Endothelial cell of umbilical vein (primary cell): ENCODE data around the gene RASGRP1. TPM values are rescaled to one million over a fixed set of nuclear protein-coding genes. Genes with fewer than 3 reads are reported as not detected.

Source experiments
- BruUV-seq: library from RNA; stranded (reverse); fragments of 400-500 nt; replicated peaks from 2 replicates; lab custom pipeline; 2021; lab: Mats Ljungman, UMichigan
- CTCF ChIA-PET: fragments of 300-600, 350-600 bp; sonication (Branson Sonifier 250); formaldehyde crosslinking; loops from one replicate; lab custom pipeline; 2021; ENCODE audit warnings: antibody characterized with exemption, inconsistent platforms; lab: Charles Lee
- POLR2A ChIA-PET: fragments of 300-600, 350-600 bp; sonication (Branson Sonifier 250); formaldehyde crosslinking; loops from one replicate; lab custom pipeline; 2021; ENCODE audit warnings: antibody characterized with exemption, inconsistent platforms; lab: Charles Lee
- DNase-seq: peaks from one replicate; pipeline ENCODE4 v3.0.0-alpha.2; 2011; ENCODE audit warnings: low read depth, low spot score
- FAIRE-seq: peaks from 2 replicates; lab custom pipeline; 2011; peaks lifted over from hg19 to GRCh38; lab: Jason Lieb, UNC
- H2AFZ ChIP-seq: 2 replicates; pipeline ENCODE4 v1.6.0; 2012; ENCODE audit warnings: low read depth, low read length, control low read depth, inconsistent platforms
- H3K27ac ChIP-seq: 2 replicates; pipeline ENCODE4 v1.5.1; 2011; ENCODE audit warnings: low read depth, mild to moderate bottlenecking, control low read depth, low read length, moderate library complexity; ENCODE audit not compliant: insufficient read depth
- H3K27me3 ChIP-seq, 2 experiments: 2 replicates each; pipeline versions ENCODE4 v1.6.0 to v1.6.1; 2011; ENCODE audit warnings: low read length in 2 of 2, mixed read lengths in 1 of 2; ENCODE audit not compliant: control insufficient read depth in 2 of 2, insufficient read depth in 2 of 2
- H3K36me3 ChIP-seq, 2 experiments: 2 replicates in 1 of 2; 3 replicates in 1 of 2; pipeline ENCODE4 v1.5.1; 2011; ENCODE audit warnings: low read length in 2 of 2, mild to moderate bottlenecking in 1 of 2, moderate library complexity in 1 of 2; ENCODE audit not compliant: control insufficient read depth in 2 of 2, insufficient read depth in 2 of 2; ENCODE audit errors: extremely low read depth in 1 of 2
- H3K4me1 ChIP-seq: 3 replicates; pipeline ENCODE4 v1.5.1; 2011; ENCODE audit warnings: mild to moderate bottlenecking, low read length; ENCODE audit not compliant: control insufficient read depth, insufficient read depth; ENCODE audit errors: extremely low read depth
- H3K4me2 ChIP-seq: 2 replicates; pipeline ENCODE4 v1.6.1; 2011; ENCODE audit warnings: low read length, control low read depth, mixed read lengths; ENCODE audit not compliant: insufficient read depth
- H3K4me3 ChIP-seq, 3 experiments: fragments of 200-600 bp in 1 of 3; sonication (generic), shearing (Covaris generic) in 1 of 3; replicated peaks in 1 of 3; 2 replicates each; pipeline ENCODE4 v1.5.1; 2011 to 2016; ENCODE audit warnings: control low read depth in 3 of 3, low read length in 3 of 3, mild to moderate bottlenecking in 2 of 3, inconsistent platforms in 1 of 3, low read depth in 1 of 3, moderate library complexity in 1 of 3; ENCODE audit not compliant: insufficient read depth in 1 of 3
- H3K79me2 ChIP-seq: 2 replicates; pipeline ENCODE4 v1.6.0; 2012; ENCODE audit warnings: low read length, inconsistent platforms; ENCODE audit not compliant: control insufficient read depth, insufficient read depth
- H3K9ac ChIP-seq: replicated peaks from 2 replicates; pipeline ENCODE3; 2011; ENCODE audit warnings: low read length, control low read depth; ENCODE audit not compliant: insufficient read depth; ENCODE audit errors: extremely low read depth
- H3K9me1 ChIP-seq: replicated peaks from 3 replicates; pipeline ENCODE4 v1.6.0; 2011; ENCODE audit warnings: mild to moderate bottlenecking, low read length; ENCODE audit not compliant: control insufficient read depth, insufficient read depth; ENCODE audit errors: extremely low read depth
- H3K9me3 ChIP-seq: replicated peaks from 2 replicates; pipeline ENCODE4 v1.5.1; 2012; ENCODE audit warnings: low read length, inconsistent platforms; ENCODE audit not compliant: control insufficient read depth, insufficient read depth
- H4K20me1 ChIP-seq: replicated peaks from 2 replicates; pipeline ENCODE3; 2011; ENCODE audit warnings: mild to moderate bottlenecking, low read length; ENCODE audit not compliant: control insufficient read depth, insufficient read depth; ENCODE audit errors: extremely low read depth
- EZH2 ChIP-seq: IDR thresholded peaks from 2 replicates; pipeline ENCODE4 v1.6.1; 2012; ENCODE audit warnings: borderline replicate concordance, low read depth, mild to moderate bottlenecking, moderate library complexity, low read length, inconsistent platforms; ENCODE audit not compliant: severe bottlenecking
- FOS ChIP-seq: IDR thresholded peaks from 2 replicates; pipeline ENCODE4 v1.6.1; 2011; ENCODE audit warnings: mild to moderate bottlenecking, low read length, moderate library complexity, borderline replicate concordance; ENCODE audit not compliant: insufficient read depth
- GATA2 ChIP-seq: IDR thresholded peaks from 2 replicates; pipeline ENCODE4 v1.7.0; 2011; ENCODE audit warnings: low read depth, mild to moderate bottlenecking, moderate library complexity, mixed read lengths, low read length; ENCODE audit not compliant: insufficient read length, insufficient read depth
- JUN ChIP-seq: IDR thresholded peaks from 2 replicates; pipeline ENCODE4 v1.6.1; 2011; ENCODE audit warnings: borderline replicate concordance, low read depth; ENCODE audit not compliant: insufficient read length, insufficient read depth
- MAX ChIP-seq: IDR thresholded peaks from 2 replicates; pipeline ENCODE4 v1.6.1; 2011; ENCODE audit not compliant: insufficient read depth, insufficient read length
- MYC ChIP-seq: IDR thresholded peaks from one replicate; pipeline ENCODE4 v1.6.1; 2011; ENCODE audit warnings: mild to moderate bottlenecking, low read depth, low read length
- POLR2A ChIP-seq: IDR thresholded peaks from 2 replicates; pipeline ENCODE4 v1.6.1; 2012; ENCODE audit warnings: low read depth, mild to moderate bottlenecking, control low read depth, low read length
- POLR2AphosphoS5 ChIP-seq: IDR thresholded peaks from 2 replicates; pipeline ENCODE4 v1.6.1; 2012; ENCODE audit warnings: low read depth, mild to moderate bottlenecking, control low read depth, low read length, moderate library complexity; ENCODE audit not compliant: insufficient read depth
- dilution Hi-C: fragments of 300-500 bp; cut with MboI; formaldehyde crosslinking; loops from one replicate; pipeline ENCODE4 v1.15.0; 2019; ENCODE audit warnings: low sequenced_read_pairs; ENCODE audit not compliant: extremely low pct_ligation_motif_present
- intact Hi-C: fragments of 100-400 bp; cut with micrococcal nuclease; formaldehyde crosslinking; loops from one replicate; pipeline ENCODE4 v1.10.0; 2022
- polyA plus RNA-seq, 4 experiments: library from polyadenylated mRNA; depleted of rRNA in 3 of 4; stranded (reverse) in 3 of 4; unstranded in 1 of 4; fragments of >200 nt; gene quantifications; 2 replicates each; pipeline versions ENCODE4 v1.2.1 to v1.2.3, GENCODE V29; 2011 to 2012; ENCODE audit warnings: missing spikeins in 1 of 4
- total RNA-seq: library from RNA; stranded (reverse); gene quantifications from 2 replicates; pipeline ENCODE4 v1.2.3, GENCODE V29; 2021
- TF ChIP-seq, protein P1 (sequence below), 2 donors: IDR thresholded peaks; 1 replicate in 1 of 2; 2 replicates in 1 of 2; pipeline ENCODE4 v1.5.1; 2011; ENCODE audit warnings: low read length in 2 of 2, mild to moderate bottlenecking in 2 of 2, moderate library complexity in 2 of 2, control low read depth in 1 of 2, inconsistent platforms in 1 of 2, low read depth in 1 of 2; ENCODE audit not compliant: insufficient read depth in 1 of 2; ENCODE audit errors: extremely low read depth in 1 of 2

RASGRP1 gene
- total and polyA plus RNA-seq, 2 donors (not counting 3 experiments of a cell fraction or from before 2014, with no cell fraction given), result 0.15 to 0.38 TPM

GRCh38 chr15:38528294-38528693 lies 36.3 kb downstream of the RASGRP1 start:
- no TSS peak for BruUV-seq

More at GRCh38 chr15:38528294-38528693, 36.3 kb downstream of the RASGRP1 start:
- Histone ChIP-seq H3K27me3 (peaks cover 4 to 8% of the 10 kb centered on the region in 2 experiments), H3K9me1 (no peaks in the 10 kb centered on the region), H3K36me3 (no peaks in the 10 kb centered on the region), H3K9me3 (no peaks in the 10 kb centered on the region), H3K4me1 (no peaks in the 10 kb centered on the region), H3K79me2 (no peaks in the 10 kb centered on the region), H3K4me3 (no peak overlapping the region), H4K20me1 (no peaks in the 10 kb centered on the region), H3K27ac (no peak overlapping the region), H3K4me2 (no peak overlapping the region), H2AFZ (no peak overlapping the region), H3K9ac (no peak overlapping the region)
- dilution Hi-C loops, result no loop called here
- intact Hi-C loops, result no loop called here
- DNase-seq (peak; percentile 13), FAIRE-seq (peak; percentile 57)
- ChIA-PET CTCF (interaction anchor here (0.8 to 1.1 kb wide), 2 partner anchors 18 to 36 kb away, joined by 3 read pairs; no protein-coding TSS in a partner anchor), POLR2A (no interaction called here)
- no peak for TF ChIP-seq MYC
- no peak for TF ChIP-seq EZH2
- TF ChIP-seq POLR2AphosphoS5, result no peak
- TF ChIP-seq, protein P1, sequence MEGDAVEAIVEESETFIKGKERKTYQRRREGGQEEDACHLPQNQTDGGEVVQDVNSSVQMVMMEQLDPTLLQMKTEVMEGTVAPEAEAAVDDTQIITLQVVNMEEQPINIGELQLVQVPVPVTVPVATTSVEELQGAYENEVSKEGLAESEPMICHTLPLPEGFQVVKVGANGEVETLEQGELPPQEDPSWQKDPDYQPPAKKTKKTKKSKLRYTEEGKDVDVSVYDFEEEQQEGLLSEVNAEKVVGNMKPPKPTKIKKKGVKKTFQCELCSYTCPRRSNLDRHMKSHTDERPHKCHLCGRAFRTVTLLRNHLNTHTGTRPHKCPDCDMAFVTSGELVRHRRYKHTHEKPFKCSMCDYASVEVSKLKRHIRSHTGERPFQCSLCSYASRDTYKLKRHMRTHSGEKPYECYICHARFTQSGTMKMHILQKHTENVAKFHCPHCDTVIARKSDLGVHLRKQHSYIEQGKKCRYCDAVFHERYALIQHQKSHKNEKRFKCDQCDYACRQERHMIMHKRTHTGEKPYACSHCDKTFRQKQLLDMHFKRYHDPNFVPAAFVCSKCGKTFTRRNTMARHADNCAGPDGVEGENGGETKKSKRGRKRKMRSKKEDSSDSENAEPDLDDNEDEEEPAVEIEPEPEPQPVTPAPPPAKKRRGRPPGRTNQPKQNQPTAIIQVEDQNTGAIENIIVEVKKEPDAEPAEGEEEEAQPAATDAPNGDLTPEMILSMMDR (IDR thresholded peaks at IDR 0.05; ENCODE audit: extremely low read depth in 1 of 2, insufficient read depth in 1 of 2, low read depth in 1 of 2, low read length in 2 of 2), result no peak
- peak; percentile 87 for TF ChIP-seq FOS
- no peak for TF ChIP-seq MAX
- no peak for TF ChIP-seq POLR2A
- TF ChIP-seq JUN, result peak; percentile 10
- TF ChIP-seq GATA2, result peak; percentile 96
